Dedifferentiated amniotic fluid mesenchymal stem cell (primary cell): ENCODE data around the gene TMEM106B.

ENCODE experiments used
- DNase-seq: peaks from one replicate; pipeline ENCODE4 v3.0.0-alpha.2; 2016; ENCODE audit errors: extremely low spot score

The TMEM106B gene

GRCh38 chr7:12228024-12228423, 16.9 kb downstream of the TMEM106B start:
- no peak for DNase-seq

DNA sequence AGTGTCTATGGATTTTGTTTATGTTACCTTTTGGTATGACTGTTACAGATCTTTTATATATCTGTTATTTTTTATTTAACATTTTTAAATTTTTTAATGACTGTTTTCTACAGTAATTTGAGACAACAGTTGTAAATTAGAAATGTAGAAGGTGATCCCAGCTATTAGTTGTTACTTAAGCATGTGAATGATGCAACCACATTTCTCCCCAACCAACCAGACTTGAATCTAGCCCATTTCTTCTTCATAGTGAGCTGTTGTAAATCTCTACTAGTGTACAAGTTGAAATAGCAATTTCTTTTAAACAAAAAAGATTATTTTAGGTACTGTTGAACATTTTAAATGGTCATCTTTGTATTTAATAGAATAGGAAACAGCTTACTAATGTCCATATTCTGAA, 18.0 kb downstream of the TMEM106B start:
- no peak for DNase-seq

DNA sequence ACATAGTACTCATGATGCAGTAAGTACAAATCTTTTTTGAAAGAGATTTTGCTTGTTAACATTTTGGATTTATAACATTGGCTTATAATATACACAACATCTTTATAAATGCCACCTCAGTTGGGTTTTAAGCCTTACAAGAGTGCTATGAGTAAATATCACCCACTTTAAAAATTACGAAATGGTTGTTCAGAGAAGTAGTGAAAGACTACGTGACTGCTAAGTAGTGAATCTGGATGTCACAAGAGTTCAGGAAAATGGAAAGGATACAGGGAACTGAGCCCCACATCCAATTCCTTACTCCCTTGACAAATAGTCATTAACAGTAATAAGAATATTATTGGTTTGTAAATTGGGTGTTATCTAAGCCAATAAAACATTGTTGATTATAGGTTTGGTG, 20.0 kb downstream of the TMEM106B start:
- DNase-seq: no peak

GRCh38 chr7:12233175-12233574, 22.1 kb downstream of the TMEM106B start:
- no peak for DNase-seq

DNA sequence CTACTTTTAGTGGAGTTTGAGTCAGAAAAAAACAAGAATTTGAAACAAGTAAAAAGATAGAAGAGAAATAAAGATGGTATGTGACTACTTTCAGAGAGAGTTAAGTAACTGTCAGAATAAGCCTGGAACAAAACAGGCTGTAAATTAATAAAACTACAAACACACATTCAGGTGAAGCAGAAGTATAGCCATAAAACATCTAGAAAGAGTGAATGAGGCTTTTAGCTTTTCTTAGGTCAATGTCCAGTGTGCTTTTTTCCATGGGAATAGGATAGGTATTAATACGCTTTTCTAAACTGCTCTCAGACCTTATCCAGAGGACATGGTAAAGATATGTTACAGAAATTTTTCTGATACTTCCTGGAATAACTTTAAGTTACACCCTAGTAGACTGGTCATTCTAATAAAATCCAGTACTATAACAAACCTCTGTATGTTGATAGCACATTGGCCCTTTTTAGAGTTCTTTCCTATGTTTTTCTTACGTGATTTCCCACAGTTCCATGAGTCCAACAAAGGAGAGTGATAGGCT, 23.3 kb downstream of the TMEM106B start:
- no peak for DNase-seq

DNA sequence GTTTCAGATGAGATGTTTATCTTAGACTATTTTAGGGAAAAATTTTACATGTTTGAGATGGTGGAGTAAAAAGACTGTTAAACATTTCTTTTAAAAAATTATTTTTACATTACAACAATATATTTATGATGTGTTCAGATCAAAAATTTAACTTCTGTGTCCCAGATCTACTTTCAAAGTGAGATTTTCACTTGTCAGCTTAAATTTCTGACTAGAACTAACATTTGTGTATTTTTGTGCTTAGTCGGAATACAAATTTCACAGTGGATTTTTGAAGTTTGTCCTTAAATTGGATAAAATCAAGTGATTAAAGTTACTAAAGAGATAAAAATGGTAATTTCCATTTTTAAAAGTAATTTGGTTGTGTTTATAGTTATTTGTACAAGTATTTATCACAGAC, 24.9 kb downstream of the TMEM106B start:
- DNase-seq: no peak

DNA sequence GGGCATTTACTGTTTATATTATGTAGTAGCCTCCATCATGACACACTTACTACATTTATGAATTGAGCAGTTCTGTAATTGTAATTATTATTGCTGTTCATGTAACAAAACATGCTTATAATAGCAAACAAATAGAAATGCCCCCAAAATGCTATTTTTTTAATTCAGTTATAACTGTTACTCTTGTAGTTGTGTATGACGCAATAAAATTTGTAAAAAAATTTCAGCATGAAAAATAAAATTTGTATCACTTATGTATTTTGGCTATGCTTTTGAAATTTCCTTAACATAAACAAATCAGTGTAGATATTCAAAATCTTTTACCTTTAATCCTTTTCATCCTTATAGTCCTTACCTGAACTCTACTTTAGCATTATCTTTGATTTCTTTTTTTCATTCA, 25.9 kb downstream of the TMEM106B start:
- DNase-seq: no peak

DNA sequence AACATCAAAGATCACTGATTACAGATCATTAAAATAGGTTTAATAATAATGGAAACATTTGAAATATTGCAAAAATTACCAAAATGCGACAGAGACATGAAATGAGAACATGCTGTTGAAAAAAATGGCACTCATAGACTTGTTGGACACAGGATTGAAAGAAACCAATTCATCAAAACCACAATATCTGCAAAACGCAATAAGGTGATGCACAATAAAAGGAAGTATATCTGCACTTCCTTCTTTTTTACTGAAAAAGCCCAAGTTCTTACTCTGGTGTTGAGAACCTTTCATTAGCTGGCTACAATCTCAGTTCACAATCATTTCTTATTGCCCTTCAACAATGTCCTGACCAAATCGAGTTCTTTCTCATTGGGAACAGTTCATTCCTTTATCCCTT, 28.7 kb downstream of the TMEM106B start:
- DNase-seq: no peak

- DNase-seq: no peak
Observed at GRCh38 chr7:12244129-12244528, 33.0 kb downstream of the TMEM106B start.

DNA sequence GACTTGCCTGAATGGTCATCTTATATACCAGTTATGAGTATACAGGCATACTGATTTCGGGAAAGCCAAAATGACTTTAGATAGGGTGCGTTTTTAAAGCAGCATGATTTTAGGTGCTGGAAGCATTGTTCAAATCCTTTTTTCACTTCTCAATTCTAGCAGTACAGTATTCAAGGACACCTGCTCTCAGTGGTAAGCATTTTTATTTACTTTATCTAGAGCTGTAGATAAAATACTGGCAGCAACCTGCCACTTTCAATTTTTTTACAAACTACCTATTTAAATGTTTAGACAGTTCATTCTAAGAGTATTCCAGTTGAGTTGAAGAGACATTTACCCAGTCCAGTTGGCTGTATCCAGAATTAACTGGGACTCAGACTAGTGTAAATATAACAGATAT, 33.6 kb downstream of the TMEM106B start:
- no peak for DNase-seq

DNA sequence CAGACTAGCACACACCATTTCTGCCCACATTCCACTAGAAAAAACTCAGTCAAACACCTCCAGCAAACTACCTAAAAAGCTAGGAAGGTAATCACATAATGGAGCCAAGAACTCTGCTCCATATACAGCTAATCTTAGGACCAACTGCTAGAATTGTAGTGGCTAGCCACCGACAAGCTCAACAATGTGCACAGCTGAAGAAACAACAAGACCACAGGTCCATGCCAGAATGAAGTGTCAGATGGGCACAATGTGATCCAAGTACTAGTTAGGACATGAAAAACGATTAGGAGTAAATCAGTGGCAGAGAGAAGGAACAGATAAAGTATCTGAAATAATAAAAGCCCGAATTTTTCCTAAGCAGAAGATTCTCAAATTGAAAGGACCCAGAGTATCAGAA, 38.6 kb downstream of the TMEM106B start:
- DNase-seq: no peak

DNA sequence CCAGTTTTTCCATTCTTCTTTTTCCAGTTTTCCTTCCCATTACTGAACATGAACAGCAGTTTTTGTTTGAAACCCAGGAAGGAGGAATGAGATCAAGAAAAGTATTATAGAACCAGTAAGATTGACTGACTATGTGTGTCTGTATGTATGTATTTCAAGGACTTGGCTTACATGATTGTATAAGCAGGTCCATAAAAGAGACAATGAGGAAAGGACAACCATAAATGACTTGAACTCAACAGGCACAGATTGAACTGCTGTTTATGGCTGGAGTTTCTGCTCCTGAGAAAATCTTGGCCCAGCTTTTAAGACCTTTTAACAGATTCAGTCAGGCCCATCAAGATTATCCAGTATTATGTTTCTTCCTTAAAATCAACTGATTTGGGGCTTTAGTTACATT, 39.1 kb downstream of the TMEM106B start:
- DNase-seq: no peak

GRCh38 chr7:12256090-12256489, 45.0 kb downstream of the TMEM106B start:
- DNase-seq: no peak

DNA sequence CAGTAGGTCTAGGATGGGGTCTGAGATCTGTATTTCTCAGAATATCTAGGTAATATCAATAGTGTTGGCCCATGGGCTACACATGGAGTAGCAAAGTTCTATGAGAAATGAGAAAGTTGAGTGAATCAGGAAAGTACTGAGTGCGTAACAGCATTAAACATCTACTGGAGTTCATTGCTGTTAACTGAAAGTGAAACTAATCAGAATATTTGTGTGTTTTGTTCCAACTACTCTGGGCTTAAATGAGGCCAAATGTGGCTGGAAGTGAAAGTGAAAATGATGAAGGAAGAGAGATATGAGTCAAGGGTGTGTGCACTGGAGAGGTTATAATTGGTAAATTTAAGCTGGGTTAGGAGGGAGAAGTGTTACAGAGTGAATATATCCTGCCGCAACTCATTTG, 46.5 kb downstream of the TMEM106B start:
- DNase-seq: peak; percentile 21

DNA sequence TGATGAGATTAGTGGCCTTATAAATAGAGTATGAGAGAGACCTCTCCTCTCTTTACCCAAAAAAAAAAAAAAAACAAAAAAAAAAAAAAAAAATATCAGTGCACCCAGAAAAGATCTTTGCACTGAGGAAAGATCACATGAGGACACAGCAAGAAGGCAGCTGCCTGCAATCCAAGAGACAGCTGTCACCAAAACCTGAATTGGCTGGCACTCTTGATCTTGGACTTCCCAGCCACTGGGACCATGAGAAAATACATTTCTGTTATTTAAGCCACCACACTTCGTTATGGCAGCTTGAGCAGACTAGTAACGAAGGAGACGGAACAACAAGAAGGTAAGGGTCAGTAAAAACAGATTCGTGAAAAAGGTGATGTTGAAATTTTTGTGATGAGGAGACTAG, 47.0 kb downstream of the TMEM106B start:
- DNase-seq: no peak

GRCh38 chr7:12267542-12267941, 56.4 kb downstream of the TMEM106B start:
- no peak for DNase-seq

DNA sequence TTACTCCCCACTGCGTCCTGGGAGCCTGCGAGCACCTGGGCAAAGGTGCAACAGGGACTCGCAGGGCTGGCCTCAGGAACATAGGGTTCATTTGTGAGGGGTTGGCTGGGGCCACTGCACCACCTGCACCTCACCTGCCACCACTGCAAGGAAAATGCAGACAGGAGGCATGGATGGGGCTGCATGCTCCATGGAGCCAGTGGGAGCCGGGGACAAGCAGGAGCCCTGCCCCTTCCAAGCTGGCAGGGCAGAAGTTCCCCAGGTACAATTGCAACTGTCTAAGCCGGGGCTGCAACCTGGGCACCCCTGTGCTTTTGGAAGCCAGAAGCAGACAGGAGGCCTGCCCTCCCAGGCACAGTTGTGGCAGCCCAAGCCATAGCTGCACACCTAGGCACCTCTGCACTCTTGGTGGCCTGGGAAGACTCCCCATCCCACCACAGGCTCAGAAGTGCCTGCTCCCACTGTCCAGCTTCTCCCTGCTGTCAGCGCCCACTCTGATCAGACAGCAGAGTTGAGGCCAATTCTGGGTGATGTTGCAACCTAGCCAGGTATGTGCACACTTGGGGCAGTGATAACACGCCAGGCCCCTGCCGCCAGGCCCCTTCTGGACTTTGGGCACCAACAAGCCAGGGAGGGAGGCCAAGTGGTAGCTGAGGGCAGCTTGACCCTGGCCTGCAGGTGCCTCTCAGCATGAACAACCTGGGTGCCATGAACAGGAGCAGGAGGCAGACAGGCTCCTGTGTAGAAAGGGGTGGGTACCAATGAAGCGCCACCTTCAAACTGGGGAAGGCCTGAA, 58.2 kb downstream of the TMEM106B start:
- no peak for DNase-seq

GRCh38 chr7:12281038-12281437, 69.9 kb downstream of the TMEM106B start:
- DNase-seq: no peak

DNA sequence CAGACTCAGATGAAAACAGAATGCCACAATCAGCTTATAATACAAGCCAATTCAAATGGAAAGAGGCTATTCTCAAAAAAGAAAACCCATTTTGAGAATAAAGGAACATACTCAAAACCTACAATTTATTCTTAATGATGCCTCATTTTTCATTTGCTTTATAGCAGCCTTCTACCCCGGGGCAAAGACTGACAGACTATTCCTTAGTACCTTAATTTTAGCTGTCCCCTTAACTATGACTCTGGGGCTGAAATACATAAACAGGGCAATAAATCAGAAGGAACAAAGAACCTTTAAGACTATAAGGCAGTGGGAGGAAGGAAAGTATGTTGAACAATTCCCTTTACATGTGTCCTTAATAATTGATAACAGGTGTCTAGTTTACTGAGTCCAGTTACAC, 76.8 kb downstream of the TMEM106B start:
- no peak for DNase-seq

- DNase-seq: no peak
Observed at GRCh38 chr7:12289996-12290395, 78.9 kb downstream of the TMEM106B start.

DNA sequence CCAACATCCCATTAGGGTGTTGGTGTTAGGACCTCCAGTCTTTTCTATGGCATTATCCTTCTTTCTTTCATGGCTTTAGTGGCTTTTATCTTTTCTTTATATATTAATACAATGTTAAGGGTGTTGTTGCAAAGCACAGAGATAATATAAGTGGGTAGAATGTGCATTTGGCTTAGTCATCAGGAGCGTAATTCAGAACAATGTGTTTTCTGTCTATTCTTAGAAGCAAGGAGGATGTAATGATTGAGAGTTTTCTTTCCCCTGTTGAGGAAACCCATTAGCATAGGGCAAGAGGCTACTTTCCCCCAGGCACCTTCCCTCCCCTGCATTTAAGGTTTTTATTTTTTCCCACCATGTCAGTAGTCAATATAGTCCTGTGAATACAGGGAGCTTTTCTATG, 79.7 kb downstream of the TMEM106B start:
- DNase-seq: no peak

DNA sequence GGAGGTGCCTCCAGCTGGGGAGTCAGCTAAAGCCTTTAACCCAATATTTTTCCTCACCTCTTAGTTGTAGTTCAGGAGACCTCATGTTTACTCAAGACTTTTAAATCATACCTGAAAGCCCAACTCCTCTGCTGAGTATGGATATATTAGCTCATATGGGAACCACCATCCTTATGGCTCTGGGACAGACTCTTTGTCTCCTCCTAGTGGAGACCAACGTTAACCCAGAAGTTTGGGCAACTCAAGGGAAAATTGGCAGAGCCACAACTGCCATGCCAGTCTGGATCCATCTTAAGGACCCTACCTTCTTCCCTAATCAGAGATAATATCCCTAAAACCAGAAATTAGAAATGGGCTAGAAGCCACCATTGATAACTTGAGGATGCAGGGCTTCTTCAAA, 80.8 kb downstream of the TMEM106B start:
- DNase-seq: no peak
